Adrenal gland (tissue), 5 donors: ENCODE data around the gene ZSWIM1.

Source experiments
- POLR2A ChIP-seq, 2 donors: fragments of 450-650 bp; IDR thresholded peaks; one replicate each; pipeline ENCODE4 v1.6.1; 2017; ENCODE audit warnings: antibody characterized with exemption in 2 of 2, mild to moderate bottlenecking in 2 of 2, moderate library complexity in 1 of 2
- TF ChIP-seq, protein P1 (sequence below), 6 experiments: fragments of 450-650 bp in 4 of 6; fragments of 200-600 bp in 2 of 6; sonication (generic) in 1 of 6; IDR thresholded peaks; 1 replicate in 5 of 6; 2 replicates in 1 of 6; pipeline versions ENCODE4 v1.5.1 to v1.8.0; 2016 to 2021; ENCODE audit warnings: antibody characterized with exemption in 6 of 6, mild to moderate bottlenecking in 2 of 6, moderate library complexity in 1 of 6
- donor health status: DM: no; HTN: no; CAD: no.

DNA sequence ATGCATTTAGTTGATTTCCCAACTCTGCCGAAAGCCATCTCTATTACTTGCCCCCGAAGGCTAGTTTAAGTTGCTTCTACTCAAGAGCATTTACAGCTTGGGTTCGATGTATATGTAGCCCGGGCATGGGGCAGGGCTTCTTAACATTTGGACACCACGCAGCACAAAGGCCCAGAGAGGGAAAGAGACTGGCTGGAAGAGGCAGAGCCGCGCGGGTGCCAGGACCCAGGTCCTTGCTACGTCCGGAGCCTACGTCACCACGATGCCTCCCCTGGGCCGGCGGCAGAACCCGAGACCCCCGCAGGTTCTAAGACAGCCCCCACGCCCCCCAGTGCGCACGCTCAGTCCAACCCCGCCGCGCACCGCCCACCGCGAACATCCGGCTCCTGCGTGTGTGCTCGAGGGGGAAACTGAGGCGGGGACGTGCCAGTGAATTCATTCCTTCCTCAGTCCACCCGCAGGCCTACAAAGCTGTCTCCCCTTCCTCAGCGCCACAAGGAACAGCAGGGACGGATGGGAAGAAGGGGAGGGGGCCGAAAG, 53.1 kb downstream of the ZSWIM1 start:
- TF ChIP-seq POLR2A (IDR thresholded peaks at IDR 0.05) = no peak
- TF ChIP-seq, protein P1, sequence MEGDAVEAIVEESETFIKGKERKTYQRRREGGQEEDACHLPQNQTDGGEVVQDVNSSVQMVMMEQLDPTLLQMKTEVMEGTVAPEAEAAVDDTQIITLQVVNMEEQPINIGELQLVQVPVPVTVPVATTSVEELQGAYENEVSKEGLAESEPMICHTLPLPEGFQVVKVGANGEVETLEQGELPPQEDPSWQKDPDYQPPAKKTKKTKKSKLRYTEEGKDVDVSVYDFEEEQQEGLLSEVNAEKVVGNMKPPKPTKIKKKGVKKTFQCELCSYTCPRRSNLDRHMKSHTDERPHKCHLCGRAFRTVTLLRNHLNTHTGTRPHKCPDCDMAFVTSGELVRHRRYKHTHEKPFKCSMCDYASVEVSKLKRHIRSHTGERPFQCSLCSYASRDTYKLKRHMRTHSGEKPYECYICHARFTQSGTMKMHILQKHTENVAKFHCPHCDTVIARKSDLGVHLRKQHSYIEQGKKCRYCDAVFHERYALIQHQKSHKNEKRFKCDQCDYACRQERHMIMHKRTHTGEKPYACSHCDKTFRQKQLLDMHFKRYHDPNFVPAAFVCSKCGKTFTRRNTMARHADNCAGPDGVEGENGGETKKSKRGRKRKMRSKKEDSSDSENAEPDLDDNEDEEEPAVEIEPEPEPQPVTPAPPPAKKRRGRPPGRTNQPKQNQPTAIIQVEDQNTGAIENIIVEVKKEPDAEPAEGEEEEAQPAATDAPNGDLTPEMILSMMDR (IDR thresholded peaks at IDR 0.05) = no peak
